ENCODE data around the gene EAF1.
A peak's percentile ranks its signal among the peaks of the same experiment; 100 is the strongest.
"Not testable (repeated sequence)": the region's sequence is repeated elsewhere in the genome, so short reads cannot be mapped to it uniquely, and the experiment has no call there.

Gene EAF1

GRCh38 chr3:15405448-15406050 lies 21.8 kb upstream of the EAF1 start:
- DNase-seq (ENCODE audit: low spot score): peak; percentile 70

- no peak for DNase-seq (ENCODE audit: low spot score)
Measured at GRCh38 chr3:15409239-15409638, 18.2 kb upstream of the EAF1 start.

GRCh38 chr3:15409774-15410173 lies 17.6 kb upstream of the EAF1 start:
- DNase-seq (ENCODE audit: low spot score): no peak

GRCh38 chr3:15410966-15411365 lies 16.4 kb upstream of the EAF1 start:
- DNase-seq (ENCODE audit: low spot score): not testable (repeated sequence)

- DNase-seq (ENCODE audit: low spot score): no peak
Measured at GRCh38 chr3:15420871-15421270, 6.5 kb upstream of the EAF1 start.

GRCh38 chr3:15426579-15427118 lies 749 bp upstream of the EAF1 start:
- no peak for DNase-seq (ENCODE audit: low spot score)

GRCh38 chr3:15427981-15428380 lies 583 bp downstream of the EAF1 start:
- no peak for DNase-seq (ENCODE audit: low spot score)

- DNase-seq (ENCODE audit: low spot score): peak; percentile 72
Measured at GRCh38 chr3:15428539-15428938, 1.1 kb downstream of the EAF1 start.

- no peak for DNase-seq (ENCODE audit: low spot score)
Measured at GRCh38 chr3:15429080-15429479, 1.7 kb downstream of the EAF1 start.

GRCh38 chr3:15430624-15431023 lies 3.2 kb downstream of the EAF1 start:
- DNase-seq (ENCODE audit: low spot score): no peak

GRCh38 chr3:15431256-15431837 lies 3.9 kb downstream of the EAF1 start:
- DNase-seq (ENCODE audit: low spot score): no peak

- no peak for DNase-seq (ENCODE audit: low spot score)
Measured at GRCh38 chr3:15433531-15433930, 6.1 kb downstream of the EAF1 start.

GRCh38 chr3:15434756-15435155 lies 7.4 kb downstream of the EAF1 start:
- no peak for DNase-seq (ENCODE audit: low spot score)

GRCh38 chr3:15436246-15436645 lies 8.8 kb downstream of the EAF1 start:
- DNase-seq (ENCODE audit: low spot score): no peak

- DNase-seq (ENCODE audit: low spot score): no peak
Measured at GRCh38 chr3:15438983-15439382, 11.6 kb downstream of the EAF1 start.

- DNase-seq (ENCODE audit: low spot score): no peak
Measured at GRCh38 chr3:15439476-15439875, 12.1 kb downstream of the EAF1 start.

- DNase-seq (ENCODE audit: low spot score): no peak
Measured at GRCh38 chr3:15440891-15441290, 13.5 kb downstream of the EAF1 start.

GRCh38 chr3:15443826-15444524 lies 16.6 kb downstream of the EAF1 start:
- no peak for DNase-seq (ENCODE audit: low spot score)

GRCh38 chr3:15449489-15450224 lies 22.3 kb downstream of the EAF1 start:
- DNase-seq (ENCODE audit: low spot score): no peak

- DNase-seq (ENCODE audit: low spot score): no peak
Measured at GRCh38 chr3:15450438-15451215, 23.2 kb downstream of the EAF1 start.

GRCh38 chr3:15451216-15452113 lies 24.1 kb downstream of the EAF1 start:
- DNase-seq (ENCODE audit: low spot score): no peak
